LNCaP clone FGC (cell line): ENCODE data around the gene PPP2R2B.

Experiments
- DNase-seq: peaks from one replicate; pipeline ENCODE4 v3.0.0-alpha.2; 2011; ENCODE audit warnings: low read depth
- H3K4me3 ChIP-seq: 2 replicates; pipeline ENCODE4 v1.5.1; 2011; ENCODE audit warnings: mild to moderate bottlenecking, low read depth, low read length, control low read depth
- TF ChIP-seq, protein P1 (sequence below): IDR thresholded peaks from 2 replicates; pipeline ENCODE4 v1.5.1; 2012; ENCODE audit warnings: mild to moderate bottlenecking; ENCODE audit not compliant: control insufficient read depth, insufficient read depth; ENCODE audit errors: extremely low read depth

The PPP2R2B gene

DNA sequence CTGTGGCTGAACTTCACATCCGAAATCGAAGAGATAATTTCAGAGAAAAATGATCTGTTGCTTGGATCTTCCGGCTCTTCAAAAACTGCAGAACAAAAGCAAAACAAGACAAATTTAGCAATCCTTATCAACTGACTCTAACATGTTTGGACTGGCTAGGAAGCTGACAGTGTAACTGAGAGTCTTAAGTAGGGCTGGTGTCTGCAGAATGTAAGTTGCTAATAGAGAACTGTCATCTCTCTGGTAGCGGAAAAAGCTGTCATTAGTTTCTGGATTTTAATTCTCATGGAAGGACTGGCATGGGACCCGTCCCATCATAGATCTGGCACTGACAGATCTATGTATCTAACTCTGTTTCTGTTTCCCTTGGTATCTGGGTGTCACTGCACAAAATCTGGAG, 278.2 kb downstream of the PPP2R2B start:
- DNase-seq = no peak
- TF ChIP-seq, protein P1, sequence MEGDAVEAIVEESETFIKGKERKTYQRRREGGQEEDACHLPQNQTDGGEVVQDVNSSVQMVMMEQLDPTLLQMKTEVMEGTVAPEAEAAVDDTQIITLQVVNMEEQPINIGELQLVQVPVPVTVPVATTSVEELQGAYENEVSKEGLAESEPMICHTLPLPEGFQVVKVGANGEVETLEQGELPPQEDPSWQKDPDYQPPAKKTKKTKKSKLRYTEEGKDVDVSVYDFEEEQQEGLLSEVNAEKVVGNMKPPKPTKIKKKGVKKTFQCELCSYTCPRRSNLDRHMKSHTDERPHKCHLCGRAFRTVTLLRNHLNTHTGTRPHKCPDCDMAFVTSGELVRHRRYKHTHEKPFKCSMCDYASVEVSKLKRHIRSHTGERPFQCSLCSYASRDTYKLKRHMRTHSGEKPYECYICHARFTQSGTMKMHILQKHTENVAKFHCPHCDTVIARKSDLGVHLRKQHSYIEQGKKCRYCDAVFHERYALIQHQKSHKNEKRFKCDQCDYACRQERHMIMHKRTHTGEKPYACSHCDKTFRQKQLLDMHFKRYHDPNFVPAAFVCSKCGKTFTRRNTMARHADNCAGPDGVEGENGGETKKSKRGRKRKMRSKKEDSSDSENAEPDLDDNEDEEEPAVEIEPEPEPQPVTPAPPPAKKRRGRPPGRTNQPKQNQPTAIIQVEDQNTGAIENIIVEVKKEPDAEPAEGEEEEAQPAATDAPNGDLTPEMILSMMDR = no peak
- no peak overlapping the region for H3K4me3 ChIP-seq

DNA sequence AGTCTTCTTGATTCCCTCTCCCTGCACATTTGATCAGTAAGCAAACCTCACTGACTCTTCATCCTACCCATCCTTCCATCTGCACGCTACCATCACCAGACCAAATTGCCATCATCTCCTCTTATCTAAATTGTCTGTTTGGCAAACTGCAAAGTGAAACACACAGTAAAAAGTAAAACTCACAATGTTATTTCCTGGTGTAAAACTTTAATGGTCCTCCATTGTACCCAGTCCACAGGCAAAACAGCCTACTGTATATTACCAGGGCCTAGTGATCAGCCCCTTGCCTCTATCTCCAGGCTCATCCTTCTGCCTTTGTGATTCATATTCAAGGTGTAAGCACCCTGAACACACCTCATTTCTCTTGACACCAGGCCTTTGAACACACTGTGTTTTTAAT, 279.3 kb downstream of the PPP2R2B start:
- no peak for DNase-seq
- TF ChIP-seq, protein P1 = no peak
- no peak overlapping the region for H3K4me3 ChIP-seq

DNA sequence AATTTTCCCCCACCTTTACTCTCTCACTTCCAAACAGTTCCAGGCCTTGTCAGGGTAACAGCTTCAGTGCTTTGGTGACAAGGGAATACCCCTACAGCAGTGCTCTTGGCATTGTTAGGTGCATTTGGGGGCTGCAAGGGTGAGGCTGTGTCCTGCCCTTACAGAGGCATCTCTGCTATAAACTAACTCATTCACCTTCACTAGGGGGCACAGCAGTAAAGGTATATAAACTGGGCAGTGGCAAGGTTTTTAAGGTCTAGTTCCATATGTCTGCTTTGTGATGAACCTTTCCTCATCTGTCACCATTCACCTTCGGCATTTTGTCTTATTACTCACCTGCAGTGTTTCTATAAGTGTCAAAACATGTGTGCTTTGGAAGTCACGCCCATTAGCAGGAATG, 283.5 kb downstream of the PPP2R2B start:
- H3K4me3 ChIP-seq = no peak overlapping the region
- TF ChIP-seq, protein P1 = 0 out of 2 replicates have a peak, but pooled peaks have one; percentile 16
- DNase-seq = no peak

DNA sequence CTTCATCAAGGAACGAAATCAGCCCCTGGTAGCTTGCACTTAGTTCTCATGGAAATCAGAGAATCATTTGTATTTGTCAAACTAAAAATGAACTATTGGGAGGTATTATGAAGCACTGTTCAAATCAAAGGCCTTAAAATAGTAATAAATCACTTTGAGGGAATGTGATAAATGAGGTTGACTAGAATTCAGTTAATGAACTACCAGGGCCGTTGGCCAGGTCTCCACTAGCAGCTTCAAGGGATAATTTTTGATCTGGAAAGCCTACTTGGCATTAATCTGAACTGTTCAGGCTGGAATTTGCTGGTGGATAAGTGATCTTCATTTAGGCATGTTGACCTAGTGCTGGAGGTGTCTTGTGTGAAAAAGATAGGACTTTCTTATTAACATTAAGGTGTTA, 286.2 kb downstream of the PPP2R2B start:
- no peak overlapping the region for H3K4me3 ChIP-seq
- TF ChIP-seq, protein P1 = no peak
- DNase-seq = no peak

DNA sequence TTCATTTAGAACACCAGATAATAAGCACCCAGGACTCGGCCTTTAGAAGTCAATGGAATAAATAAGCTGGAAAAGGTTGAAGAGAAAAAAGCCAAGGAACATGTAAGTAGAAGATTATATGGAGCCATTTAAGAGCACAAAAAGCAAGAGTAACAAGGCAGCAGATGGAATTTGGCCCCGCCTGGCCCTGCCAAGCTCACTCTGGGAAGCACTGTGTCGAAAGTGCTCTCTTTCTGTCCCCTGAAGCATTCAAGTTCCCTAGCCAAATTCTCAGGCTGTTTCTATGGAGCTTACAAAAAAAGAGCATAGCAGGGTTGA, 289.6 kb downstream of the PPP2R2B start:
- no peak for DNase-seq
- TF ChIP-seq, protein P1 = no peak
- H3K4me3 ChIP-seq = no peak overlapping the region

DNA sequence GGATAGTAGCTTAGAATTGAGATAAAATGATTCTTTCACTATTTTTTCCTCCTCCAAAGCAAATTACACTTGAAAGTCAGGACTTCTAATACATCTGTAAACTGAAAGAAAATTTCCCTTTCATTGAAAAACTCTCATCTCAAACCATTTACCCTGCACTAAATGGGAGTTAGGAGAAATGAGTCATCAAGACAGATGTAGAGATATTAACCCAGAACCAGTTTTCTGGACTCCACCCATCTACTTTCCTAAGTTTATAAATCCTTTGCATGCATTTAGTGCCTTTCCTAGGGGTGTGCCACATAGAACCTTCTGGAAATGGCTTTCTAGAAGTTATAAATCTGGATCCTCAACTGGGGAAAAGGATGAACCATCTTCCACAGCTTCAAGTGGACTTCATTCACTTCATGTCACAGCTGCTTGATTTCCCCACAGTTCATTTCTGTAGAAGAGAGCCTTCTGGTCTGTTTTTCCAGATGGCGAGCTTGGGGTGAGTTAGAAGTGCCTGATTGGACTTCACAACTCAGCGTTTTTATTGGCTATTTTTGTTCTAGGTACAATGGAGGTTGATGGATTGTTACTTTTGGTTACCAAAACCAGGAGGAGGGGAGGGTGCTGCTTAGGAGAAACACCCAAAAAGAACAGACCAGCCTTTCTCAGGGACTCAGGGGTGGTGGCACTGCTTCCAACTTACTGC, 290.1 kb downstream of the PPP2R2B start:
- TF ChIP-seq, protein P1 = no peak
- no peak for DNase-seq
- no peak overlapping the region for H3K4me3 ChIP-seq

DNA sequence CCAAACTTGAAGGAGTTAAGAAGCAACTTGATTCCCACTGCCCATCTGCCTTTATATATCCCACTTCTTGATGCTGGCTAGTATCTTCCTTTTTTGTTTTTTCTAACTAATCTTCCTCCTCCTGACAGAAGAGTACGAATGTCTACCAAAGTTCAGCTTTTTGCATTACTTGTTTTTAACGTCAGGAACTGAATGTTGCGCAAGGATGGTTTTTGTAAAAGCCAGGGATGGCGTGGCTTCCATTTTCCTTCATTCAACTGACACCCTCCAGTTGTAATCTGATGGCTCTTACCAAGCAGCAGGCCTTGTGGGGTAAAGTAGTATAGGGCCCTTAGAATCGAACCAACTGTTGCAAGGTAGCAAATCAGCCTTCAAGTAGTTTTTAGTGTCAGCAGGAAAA, 291.8 kb downstream of the PPP2R2B start:
- DNase-seq = no peak
- TF ChIP-seq, protein P1 = no peak
- H3K4me3 ChIP-seq = no peak overlapping the region
